Adipocyte (in vitro differentiated cells): ENCODE data around the gene NFATC1.

Source experiments
- DNase-seq: peaks from one replicate; pipeline ENCODE4 v3.0.0-alpha.2; 2015; ENCODE audit warnings: low read depth
- H3K27me3 ChIP-seq: replicated peaks from 2 replicates; pipeline ENCODE4 v1.7.0; 2013; ENCODE audit warnings: mild to moderate bottlenecking, low read length, moderate library complexity; ENCODE audit not compliant: control insufficient read depth, insufficient read depth
- H3K36me3 ChIP-seq: 2 replicates; pipeline ENCODE4 v1.7.0; 2013; ENCODE audit warnings: low read length, mild to moderate bottlenecking, moderate library complexity; ENCODE audit not compliant: control insufficient read depth, insufficient read depth, severe bottlenecking
- H3K4me1 ChIP-seq: 2 replicates; pipeline ENCODE4 v1.7.0; 2013; ENCODE audit warnings: mild to moderate bottlenecking, low read length, moderate library complexity; ENCODE audit not compliant: control insufficient read depth, insufficient read depth
- H3K4me3 ChIP-seq: 2 replicates; pipeline ENCODE4 v1.7.0; 2013; ENCODE audit warnings: mild to moderate bottlenecking, low read length, moderate library complexity
- H3K9ac ChIP-seq: 2 replicates; pipeline ENCODE4 v1.7.0; 2013; ENCODE audit warnings: mild to moderate bottlenecking, low read length, moderate library complexity
- H3K9me3 ChIP-seq: 2 replicates; pipeline ENCODE4 v1.7.0; 2013; ENCODE audit warnings: mild to moderate bottlenecking, low read length, moderate library complexity; ENCODE audit not compliant: control insufficient read depth

The NFATC1 gene

DNA sequence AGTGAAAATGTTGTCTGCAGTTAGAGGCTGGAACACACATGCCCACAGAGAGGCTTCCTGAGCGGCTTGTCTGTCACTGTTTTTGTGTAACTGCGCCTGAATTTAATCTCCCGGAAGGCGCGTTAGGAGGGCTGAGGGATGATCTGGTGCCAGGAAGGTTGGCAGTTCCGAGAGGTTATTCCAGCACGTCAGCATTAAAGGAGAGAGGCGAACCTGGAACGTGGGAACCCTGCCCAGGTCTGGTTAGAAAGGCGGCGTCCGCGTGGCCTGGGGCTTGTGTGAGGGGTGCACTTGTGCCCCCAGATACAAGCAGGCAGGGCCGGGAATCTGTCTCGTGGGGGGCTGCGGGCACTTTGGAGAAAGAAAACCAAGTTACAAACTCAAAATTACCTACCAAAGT lies 75.3 kb downstream of the NFATC1 start:
- Histone ChIP-seq H3K9me3 (no peaks in the 10 kb centered on the region), H3K4me3 (no peak overlapping the region), H3K9ac (no peak overlapping the region), H3K36me3 (no peaks in the 10 kb centered on the region), H3K27me3 (no peaks in the 10 kb centered on the region), H3K4me1 (no peaks in the 10 kb centered on the region)
- DNase-seq: no peak

DNA sequence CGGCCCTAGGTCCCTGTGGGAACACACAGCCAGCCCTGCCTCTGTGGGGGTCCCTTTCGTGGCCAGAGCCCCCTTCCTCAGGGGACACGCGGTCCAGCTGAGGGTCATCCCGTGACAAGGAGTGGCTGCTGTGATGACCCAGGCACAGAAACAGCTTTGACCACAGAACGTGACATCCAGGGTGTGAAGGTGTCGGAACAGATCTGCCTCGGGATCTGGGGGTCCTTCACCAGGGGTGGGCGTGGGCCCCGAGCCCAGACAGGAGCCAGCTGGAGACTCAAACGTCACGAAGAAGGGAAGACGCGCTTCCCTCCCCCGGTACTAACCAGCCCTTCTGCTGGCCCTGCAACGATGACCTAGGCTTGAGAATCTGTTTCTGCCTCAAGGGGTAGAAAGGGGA lies 75.9 kb downstream of the NFATC1 start:
- Histone ChIP-seq H3K4me1 (no peaks in the 10 kb centered on the region), H3K27me3 (no peaks in the 10 kb centered on the region), H3K9me3 (no peaks in the 10 kb centered on the region), H3K4me3 (no peak overlapping the region), H3K36me3 (no peaks in the 10 kb centered on the region), H3K9ac (no peak overlapping the region)
- DNase-seq: no peak

- no peaks in the 10 kb centered on the region for H3K36me3 ChIP-seq
- no peaks in the 10 kb centered on the region for H3K9me3 ChIP-seq
- no peak overlapping the region for H3K4me3 ChIP-seq
- no peaks in the 10 kb centered on the region for H3K27me3 ChIP-seq
- no peak overlapping the region for H3K9ac ChIP-seq
- DNase-seq: no peak
- H3K4me1 ChIP-seq: no peaks in the 10 kb centered on the region
These were observed 76.4 kb downstream of the NFATC1 start for GRCh38 chr18:79472176-79472575.

DNA sequence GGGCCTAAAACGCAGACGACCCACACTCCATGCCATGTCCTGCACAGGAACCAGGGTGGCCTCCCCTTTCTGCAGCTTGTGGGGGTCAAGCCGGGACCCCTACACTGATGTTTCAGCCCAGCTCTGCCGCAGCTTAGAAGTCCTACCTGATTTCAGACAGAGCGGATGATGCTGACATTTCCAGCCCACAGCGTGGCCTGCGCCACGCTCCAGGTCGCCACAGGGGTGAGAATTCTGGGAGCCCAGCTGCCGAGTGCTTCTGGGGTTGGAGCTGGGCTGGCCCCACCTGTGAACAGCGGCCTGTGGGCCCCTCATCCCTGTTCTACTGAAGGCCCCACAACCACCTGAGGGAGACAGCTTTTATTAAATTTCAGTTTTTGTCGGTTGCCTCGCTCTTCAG lies 77.2 kb downstream of the NFATC1 start:
- no peaks in the 10 kb centered on the region for H3K4me1 ChIP-seq
- H3K27me3 ChIP-seq: no peaks in the 10 kb centered on the region
- H3K4me3 ChIP-seq: no peak overlapping the region
- H3K36me3 ChIP-seq: no peaks in the 10 kb centered on the region
- H3K9me3 ChIP-seq: no peaks in the 10 kb centered on the region
- no peak for DNase-seq
- no peak overlapping the region for H3K9ac ChIP-seq

GRCh38 chr18:79476031-79476917 lies 80.5 kb downstream of the NFATC1 start:
- H3K4me3 ChIP-seq: no peak overlapping the region

DNA sequence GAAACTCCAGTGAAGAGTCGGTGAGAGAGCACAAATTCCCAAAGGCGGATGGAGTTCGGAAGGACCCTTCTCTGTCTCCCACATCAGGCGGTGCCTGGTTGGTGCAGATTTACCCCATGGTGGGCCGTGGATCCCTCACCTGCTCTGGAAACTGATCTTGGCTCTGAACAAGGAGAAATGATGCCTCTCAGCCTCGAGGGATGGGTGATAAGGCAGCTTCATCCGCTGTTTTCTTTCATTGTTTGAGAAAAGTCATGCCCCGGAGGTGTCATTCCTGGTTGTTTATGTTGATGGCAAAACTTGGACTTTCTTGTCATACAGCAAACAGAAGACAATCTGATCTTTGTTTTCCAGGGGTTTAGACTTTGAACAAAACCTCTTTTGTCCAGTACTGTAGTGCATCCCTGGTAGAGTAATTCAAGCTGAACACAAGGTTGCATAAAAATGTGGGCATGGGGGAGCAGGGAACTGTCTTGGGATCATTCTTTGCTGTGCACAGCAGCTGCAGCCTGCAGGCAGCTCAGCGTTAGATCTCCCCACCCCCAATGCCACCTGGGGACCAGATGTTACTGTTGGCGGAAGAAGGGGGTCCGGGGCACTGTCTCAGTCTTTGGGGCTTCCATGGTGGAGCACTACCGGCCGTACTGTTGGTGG lies 81.3 kb downstream of the NFATC1 start:
- H3K4me3 ChIP-seq: no peak overlapping the region
- H3K4me1 ChIP-seq: no peaks in the 10 kb centered on the region
- no peaks in the 10 kb centered on the region for H3K36me3 ChIP-seq
- no peaks in the 10 kb centered on the region for H3K27me3 ChIP-seq
- H3K9me3 ChIP-seq: no peaks in the 10 kb centered on the region
- H3K9ac ChIP-seq: no peak overlapping the region
- no peak for DNase-seq

More at GRCh38 chr18:79476031-79476917, 80.5 kb downstream of the NFATC1 start:
- Histone ChIP-seq H3K4me1 (no peaks in the 10 kb centered on the region), H3K36me3 (no peaks in the 10 kb centered on the region), H3K9me3 (no peaks in the 10 kb centered on the region), H3K27me3 (no peaks in the 10 kb centered on the region), H3K9ac (no peak overlapping the region)
- no peak for DNase-seq

DNA sequence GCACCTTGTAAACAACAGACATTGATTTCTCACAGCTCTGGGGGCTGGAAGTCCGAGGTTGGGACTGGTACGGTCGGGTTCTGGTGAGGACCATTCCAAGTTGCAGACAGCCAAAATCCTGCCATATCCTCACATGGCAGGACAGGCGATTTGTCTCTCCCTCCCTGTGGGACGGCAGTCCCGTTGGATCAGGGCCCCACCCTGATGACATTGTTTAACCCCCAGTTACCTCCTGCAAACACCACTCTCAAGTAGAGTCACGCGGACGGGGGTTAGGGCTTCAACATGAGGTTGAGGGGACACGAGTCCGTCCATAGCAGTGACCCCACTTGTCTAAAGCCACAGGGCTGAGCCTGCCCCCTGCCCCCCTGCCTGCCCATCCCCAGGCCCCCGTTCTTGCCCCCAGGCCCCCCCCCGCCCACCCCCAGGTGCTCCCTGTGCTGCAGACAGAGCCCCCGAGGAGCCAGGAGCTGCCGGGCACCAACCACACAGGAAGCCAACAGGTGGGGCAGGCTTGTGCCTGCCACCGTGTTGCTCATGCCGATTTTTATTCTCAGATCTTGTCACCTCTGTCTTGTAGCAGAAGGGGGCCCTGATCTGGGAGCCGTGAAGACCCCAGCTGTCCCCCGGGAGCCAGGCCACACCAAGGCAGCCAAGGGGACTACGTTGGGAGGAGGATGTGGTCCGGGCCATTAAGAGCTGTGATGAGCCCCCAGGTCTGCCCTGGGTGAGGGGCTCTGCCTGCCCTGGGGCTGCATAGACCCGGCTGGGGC lies 82.2 kb downstream of the NFATC1 start:
- H3K4me1 ChIP-seq: no peaks in the 10 kb centered on the region
- H3K9ac ChIP-seq: no peak overlapping the region
- H3K36me3 ChIP-seq: no peaks in the 10 kb centered on the region
- no peak for DNase-seq
- H3K27me3 ChIP-seq: no peaks in the 10 kb centered on the region
- H3K4me3 ChIP-seq: no peak overlapping the region
- H3K9me3 ChIP-seq: no peaks in the 10 kb centered on the region

DNA sequence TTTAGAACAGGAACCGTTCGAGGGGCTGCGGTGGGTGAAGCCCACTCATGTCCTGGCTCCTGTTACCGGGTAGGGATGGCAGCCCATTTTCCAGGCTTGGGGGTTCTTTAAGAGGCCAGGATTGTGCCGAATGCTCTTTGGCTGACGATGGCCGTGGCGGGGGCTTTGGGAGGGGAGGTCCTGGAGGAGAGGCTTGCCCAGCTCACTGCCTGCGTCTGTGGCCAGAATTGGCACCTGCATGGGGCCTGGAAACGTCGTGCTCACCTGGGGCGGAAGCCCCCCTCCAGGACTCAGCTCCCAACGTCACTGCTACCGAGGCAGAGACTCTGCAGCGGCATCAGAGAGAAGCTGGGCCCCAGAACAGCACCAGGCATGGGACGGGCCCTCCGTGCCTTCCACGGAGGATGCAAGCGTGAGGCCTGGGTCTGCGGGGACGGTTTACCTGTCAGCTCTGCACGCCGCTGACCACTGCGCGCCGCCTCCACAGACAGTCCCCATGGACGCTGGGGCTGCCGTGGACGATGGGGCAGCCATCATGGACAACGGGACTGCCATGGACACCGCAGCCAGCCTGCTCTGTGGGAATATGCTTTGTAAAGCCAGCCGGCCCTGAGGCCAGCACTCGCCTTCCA lies 82.9 kb downstream of the NFATC1 start:
- Histone ChIP-seq H3K27me3 (no peaks in the 10 kb centered on the region), H3K4me3 (no peak overlapping the region), H3K4me1 (no peaks in the 10 kb centered on the region), H3K36me3 (no peaks in the 10 kb centered on the region), H3K9me3 (no peaks in the 10 kb centered on the region), H3K9ac (no peak overlapping the region)
- DNase-seq: no peak

GRCh38 chr18:79479116-79479760 lies 83.5 kb downstream of the NFATC1 start:
- Histone ChIP-seq H3K9me3 (no peaks in the 10 kb centered on the region), H3K36me3 (no peaks in the 10 kb centered on the region), H3K4me3 (no peak overlapping the region), H3K27me3 (no peaks in the 10 kb centered on the region), H3K4me1 (no peaks in the 10 kb centered on the region), H3K9ac (no peak overlapping the region)
- DNase-seq: no peak

DNA sequence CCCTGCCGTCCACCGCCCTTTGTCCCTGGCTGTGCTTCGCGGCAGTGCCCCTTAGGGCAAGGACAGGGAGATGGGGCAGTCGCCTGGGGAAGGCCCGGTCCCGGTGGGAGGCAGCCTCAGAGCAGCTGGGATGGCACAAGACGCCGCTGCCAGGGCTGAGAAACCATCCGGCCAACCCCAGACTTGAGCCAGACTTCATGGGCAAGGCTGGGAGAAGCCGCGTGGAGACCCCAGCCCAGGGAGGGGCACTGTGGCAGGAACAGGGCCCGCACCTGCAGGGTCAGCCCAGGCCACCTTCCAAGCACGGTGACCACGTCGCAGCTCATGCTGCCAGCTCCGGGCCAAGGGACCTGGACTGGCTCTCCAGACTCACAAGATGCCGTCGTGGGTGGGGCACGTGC lies 84.0 kb downstream of the NFATC1 start:
- no peaks in the 10 kb centered on the region for H3K36me3 ChIP-seq
- H3K9me3 ChIP-seq: no peaks in the 10 kb centered on the region
- no peak overlapping the region for H3K4me3 ChIP-seq
- peaks cover 3% of the 10 kb centered on the region for H3K4me1 ChIP-seq
- H3K9ac ChIP-seq: no peak overlapping the region
- H3K27me3 ChIP-seq: no peaks in the 10 kb centered on the region
- DNase-seq: no peak
